ENCODE measurements around the gene RPN2.

- TF ChIP-seq LEF1 (IDR thresholded peaks at IDR 0.05; ENCODE audit: borderline replicate concordance) (no peak), FOXK2 (IDR thresholded peaks at IDR 0.05) (no peak), ZNF384 (IDR thresholded peaks at IDR 0.05) (no peak; the same call in 1 of the 2 replicates), PKNOX1 (IDR thresholded peaks at IDR 0.05) (no peak), FOXM1 (IDR thresholded peaks at IDR 0.05; ENCODE audit: borderline replicate concordance) (no peak), BHLHE40 (IDR thresholded peaks at IDR 0.05; ENCODE audit: borderline replicate concordance) (no peak), NFRKB (IDR thresholded peaks at IDR 0.05) (no peak), SP1 (IDR thresholded peaks at IDR 0.05) (no peak), ELF4 (IDR thresholded peaks at IDR 0.05) (no peak), SUZ12 (IDR thresholded peaks at IDR 0.05) (no peak), ARNT (IDR thresholded peaks at IDR 0.05) (no peak)
These were observed 34.2 kb upstream of the RPN2 start for GRCh38 chr20:37144856-37145404.

Data from HEK293T (cell line).